Ovary (tissue), 9 donors: ENCODE measurements around the gene PIM1. TPM values are rescaled to one million over a fixed set of nuclear protein-coding genes. Genes with fewer than 3 reads are reported as not detected.

Source experiments
- DNase-seq, 5 donors: peaks; one replicate each; pipeline ENCODE4 v3.0.0-alpha.2; 2019 to 2020
- H3K27ac ChIP-seq, 2 donors: fragments of 200-600 bp; one replicate each; pipeline versions ENCODE4 v1.5.1 to v1.8.0; 2019 to 2022
- H3K27me3 ChIP-seq: fragments of 200-600 bp; one replicate; pipeline ENCODE4 v1.8.0; 2022
- H3K36me3 ChIP-seq: fragments of 200-600 bp; sonication (generic); one replicate; pipeline ENCODE4 v1.5.1; 2019
- H3K4me1 ChIP-seq: one replicate; pipeline ENCODE4 v1.8.1; 2013; ENCODE audit warnings: mild to moderate bottlenecking, moderate library complexity; ENCODE audit not compliant: insufficient read depth
- H3K4me3 ChIP-seq: fragments of 200-600 bp; sonication (generic); one replicate; pipeline ENCODE4 v1.5.1; 2017
- H3K9me3 ChIP-seq, 2 donors: fragments of 200-600 bp in 1 of 2; sonication (generic) in 1 of 2; one replicate each; pipeline versions ENCODE4 v1.5.1 to v1.8.1; 2013 to 2019; ENCODE audit warnings: mild to moderate bottlenecking in 1 of 2, moderate library complexity in 1 of 2
- CTCF ChIP-seq, 3 donors: fragments of 450-650 bp in 2 of 3; fragments of 200-600 bp in 1 of 3; IDR thresholded peaks; one replicate each; pipeline versions ENCODE4 v1.5.1 to v1.8.0; 2016 to 2022; ENCODE audit warnings: antibody characterized with exemption in 3 of 3, mild to moderate bottlenecking in 1 of 3
- EP300 ChIP-seq: sonication (generic); formaldehyde crosslinking; IDR thresholded peaks from one replicate; pipeline ENCODE4 v1.6.1; 2017; ENCODE audit warnings: antibody characterized with exemption
- POLR2A ChIP-seq: fragments of 450-650 bp; IDR thresholded peaks from one replicate; pipeline ENCODE4 v1.6.1; 2017; ENCODE audit warnings: antibody characterized with exemption, mild to moderate bottlenecking, moderate library complexity
- WGBS, 3 donors: extraction: QIAGEN DNeasy Blood & Tissue Kit in 1 of 3; methylation state at CpG; one replicate each; pipeline versions ENCODE4 v1.1.5 to v1.1.7; 2013 to 2017; 5-methylcytosine and 5-hydroxymethylcytosine counted together
- intact Hi-C, 4 donors: fragments of 100-400 bp; cut with DNase I; formaldehyde crosslinking; loops; one replicate each; pipeline versions ENCODE4 v1.11.0 to v1.15.1; 2022 to 2023
- polyA plus RNA-seq, 2 donors: library from polyadenylated mRNA; stranded (reverse); fragments of 200-250 nt in 1 of 2; fragments of 350-450 nt in 1 of 2; fragmentation: Illumina TruSeq in 1 of 2; extraction: RNeasy Lipid Tissue Mini Kit (QIAGEN cat#74804) in 1 of 2; gene quantifications; one replicate each; pipeline ENCODE4 v1.2.3, GENCODE V29; 2013 to 2014
- total RNA-seq, 7 donors: library from RNA; depleted of rRNA in 2 of 7; stranded (reverse); fragments of >200 nt in 2 of 7; fragmentation: NEBNext Ultra II Directional in 3 of 7; extraction: Animal tissue kit (Norgen Biotek cat#: 25700) in 3 of 7; gene quantifications; one replicate each; pipeline versions ENCODE4 v1.1.0 to v1.2.4, GENCODE V29; 2016 to 2023
- donor health status: DM: no; HTN: no; CAD: no; lungs with moderate emphysema.
- donor health status: DM: no; HTN: no; CAD: no.
- donor health status: Bipolar disorder and iron deficiency.
- donor health status: DM: yes; HTN: yes; CAD: no.
- donor health status: DM: no; HTN: no; CAD: no.
- donor health status: DM: yes; HTN: yes; CAD: no.

The PIM1 gene
- total and polyA plus RNA-seq, 9 donors, result 34.2 to 135 (median 64.9) TPM

DNA sequence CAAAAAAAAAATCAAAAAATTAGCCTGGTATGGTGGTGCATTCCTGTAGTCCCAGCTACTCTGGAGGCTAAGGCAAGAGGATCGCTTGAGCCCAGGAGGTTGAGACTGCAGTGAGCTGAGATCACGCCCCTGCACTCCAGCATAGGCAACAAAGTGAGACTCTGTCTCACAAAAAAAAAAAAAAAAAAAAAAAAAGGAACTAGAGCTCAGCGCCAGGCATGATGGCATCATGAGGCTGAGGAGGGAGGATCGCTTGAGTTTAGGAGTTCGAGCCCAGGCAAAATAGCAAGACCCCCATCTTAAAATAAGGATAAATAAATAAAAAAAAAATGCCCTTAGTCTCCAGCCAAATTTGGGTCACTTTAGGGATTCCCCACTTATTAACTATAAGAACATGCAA lies 40.4 kb upstream of the PIM1 start:
- DNase-seq, result no peak
- no peaks in the 10 kb centered on the region for H3K36me3 ChIP-seq
- TF ChIP-seq CTCF (IDR thresholded peaks at IDR 0.05), result no peak
- TF ChIP-seq POLR2A, result no peak
- TF ChIP-seq EP300, result no peak
- H3K4me3 ChIP-seq, result no peak overlapping the region
- 92 to 97% (median 94%) methylated on average over 5 of the region's 5 CpGs for WGBS, 3 donors
- H3K4me1 ChIP-seq, result peaks cover 10% of the 10 kb centered on the region
- intact Hi-C loops, result no loop called here
- H3K27me3 ChIP-seq, result no peaks in the 10 kb centered on the region
- H3K9me3 ChIP-seq, result no peaks in the 10 kb centered on the region
- no peak overlapping the region for H3K27ac ChIP-seq

DNA sequence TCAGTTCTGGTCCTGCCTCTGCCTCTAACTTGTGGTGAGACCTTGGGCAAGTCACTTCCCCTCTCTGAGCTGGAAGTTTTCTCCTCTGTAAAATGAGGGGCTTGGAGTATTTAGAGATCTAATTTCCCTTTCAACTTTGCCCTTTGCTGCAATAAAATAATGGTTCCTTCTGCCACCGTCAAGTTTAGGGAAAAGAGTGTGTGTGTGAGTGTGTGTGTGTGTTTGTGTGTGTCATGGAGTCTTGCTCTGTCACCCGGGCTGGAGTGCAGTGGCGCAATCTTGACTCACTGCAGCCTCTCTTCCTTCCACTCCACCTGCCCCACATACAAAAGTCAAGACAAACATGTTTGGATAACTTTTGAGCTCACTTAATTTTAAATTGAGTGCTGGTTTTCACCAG lies 39.2 kb upstream of the PIM1 start:
- intact Hi-C loops, result no loop called here
- Histone ChIP-seq H3K9me3 (no peaks in the 10 kb centered on the region), H3K27ac (no peak overlapping the region), H3K27me3 (no peaks in the 10 kb centered on the region), H3K4me1 (peaks cover 6% of the 10 kb centered on the region), H3K4me3 (no peak overlapping the region), H3K36me3 (no peaks in the 10 kb centered on the region)
- DNase-seq, result no peak
- TF ChIP-seq EP300 (no peak), POLR2A (no peak), CTCF (IDR thresholded peaks at IDR 0.05) (no peak)
- WGBS, 3 donors, result 69 to 78% (median 76%) methylated on average over 3 of the region's 3 CpGs

DNA sequence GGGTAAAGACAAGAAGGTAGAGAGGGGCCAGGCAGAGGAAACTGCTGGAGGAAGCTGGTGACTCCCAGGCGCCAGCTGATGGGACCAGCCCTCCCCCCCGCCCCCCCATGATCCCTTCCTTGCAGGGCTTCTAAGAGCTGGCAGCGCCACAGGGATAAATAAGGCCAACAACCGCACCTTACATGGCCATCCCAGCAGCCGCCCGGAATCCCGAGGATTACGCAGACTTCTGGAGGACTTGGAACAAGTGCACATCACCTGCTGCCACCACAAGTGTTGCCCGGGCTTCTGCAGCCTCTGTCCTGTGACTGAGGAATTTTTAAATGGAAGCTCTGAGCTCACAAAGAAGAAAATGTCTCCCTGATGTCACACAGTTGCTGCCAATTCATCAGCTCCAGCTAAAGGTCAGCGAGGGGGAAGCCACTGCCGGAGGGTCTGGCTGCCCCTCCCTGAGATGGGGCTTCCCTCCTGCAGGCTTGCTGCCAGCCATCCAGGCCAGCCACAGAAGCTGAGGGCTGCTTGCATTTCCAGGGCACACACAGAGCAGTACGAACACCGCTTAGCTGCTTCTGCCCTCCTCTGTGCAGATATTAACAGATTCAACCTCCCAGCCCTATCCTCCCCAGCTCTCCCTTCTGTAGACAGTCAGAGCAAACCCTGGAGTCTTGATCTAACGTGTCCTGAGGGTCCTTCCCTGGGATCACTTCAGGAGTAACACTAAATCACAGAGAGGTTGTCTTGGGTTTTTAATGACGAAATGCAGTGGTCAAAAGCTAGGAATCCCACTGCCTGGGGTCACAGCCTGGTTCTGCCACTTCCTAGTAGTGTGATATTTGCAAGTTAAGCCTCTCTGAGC lies 38.6 kb upstream of the PIM1 start:
- no peaks in the 10 kb centered on the region for H3K27me3 ChIP-seq
- TF ChIP-seq CTCF (IDR thresholded peaks at IDR 0.05) (no peak), POLR2A (no peak), EP300 (no peak)
- no peak overlapping the region for H3K4me3 ChIP-seq
- peaks cover 4% of the 10 kb centered on the region for H3K4me1 ChIP-seq
- no peak overlapping the region for H3K27ac ChIP-seq
- H3K9me3 ChIP-seq, result no peaks in the 10 kb centered on the region
- 52 to 60% (median 55%) methylated on average over 15 of the region's 15 CpGs for WGBS, 3 donors
- no peak for DNase-seq
- no peaks in the 10 kb centered on the region for H3K36me3 ChIP-seq
- intact Hi-C loops, result no loop called here

DNA sequence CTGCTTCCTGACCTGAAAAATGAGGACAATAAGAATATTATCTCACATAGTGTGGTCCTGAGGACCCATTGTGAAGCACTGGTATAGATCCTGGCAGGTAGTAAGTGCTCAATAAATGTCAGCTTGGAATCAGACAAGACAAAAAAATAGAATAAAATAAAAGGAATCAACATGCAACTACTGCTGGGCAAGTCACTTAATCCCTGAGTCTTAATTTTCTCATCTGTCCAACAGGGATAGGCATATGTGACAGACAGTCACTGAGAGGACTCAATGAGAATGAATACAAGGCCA lies 38.0 kb upstream of the PIM1 start:
- Histone ChIP-seq H3K9me3 (no peaks in the 10 kb centered on the region), H3K4me1 (peaks cover 4% of the 10 kb centered on the region), H3K4me3 (no peak overlapping the region), H3K27me3 (no peaks in the 10 kb centered on the region), H3K36me3 (no peaks in the 10 kb centered on the region), H3K27ac (no peak overlapping the region)
- DNase-seq, result no peak
- TF ChIP-seq CTCF (IDR thresholded peaks at IDR 0.05) (no peak), EP300 (no peak), POLR2A (no peak)
- intact Hi-C loops, result no loop called here
